Lung (tissue), 12 donors: ENCODE data around the gene MYH16. TPM values are rescaled to one million over a fixed set of nuclear protein-coding genes. Genes with fewer than 3 reads are reported as not detected.

ENCODE experiments used
- ATAC-seq: fragments of 200-7000 bp; cut with Tn5 transposase; one replicate; pipeline ENCODE4 v1.9.1; 2020; ENCODE audit warnings: moderate number of reproducible peaks; ENCODE audit not compliant: insufficient read depth, low FRiP score
- DNase-seq, 3 donors: peaks; one replicate each; pipeline ENCODE4 v3.0.0-alpha.2; 2013 to 2017
- H3K27ac ChIP-seq, 2 donors: one replicate each; pipeline ENCODE4 v1.5.1; 2013; ENCODE audit warnings: mild to moderate bottlenecking in 2 of 2, moderate library complexity in 2 of 2, control low read depth in 1 of 2, inconsistent platforms in 1 of 2, low read depth in 1 of 2, low read length in 1 of 2
- H3K27me3 ChIP-seq, 3 donors: one replicate each; pipeline ENCODE4 v1.5.1; 2013; ENCODE audit warnings: low read length in 2 of 3; ENCODE audit not compliant: control insufficient read depth in 3 of 3, insufficient read depth in 3 of 3
- H3K36me3 ChIP-seq, 4 donors: one replicate each; pipeline ENCODE4 v1.5.1; 2013; ENCODE audit warnings: low read length in 4 of 4, mild to moderate bottlenecking in 1 of 4, moderate library complexity in 1 of 4; ENCODE audit not compliant: control insufficient read depth in 4 of 4, insufficient read depth in 4 of 4
- H3K4me1 ChIP-seq, 5 donors: one replicate each; pipeline ENCODE4 v1.5.1; 2013; ENCODE audit warnings: low read length in 5 of 5, mild to moderate bottlenecking in 2 of 5, moderate library complexity in 1 of 5; ENCODE audit not compliant: control insufficient read depth in 5 of 5, insufficient read depth in 5 of 5
- H3K4me3 ChIP-seq: one replicate; pipeline ENCODE4 v1.5.1; 2013; ENCODE audit warnings: mild to moderate bottlenecking, control low read depth, moderate library complexity
- H3K9ac ChIP-seq, 2 donors: one replicate each; pipeline ENCODE4 v1.5.1; 2013; ENCODE audit warnings: low read length in 2 of 2, control low read depth in 1 of 2; ENCODE audit not compliant: insufficient read depth in 1 of 2
- H3K9me3 ChIP-seq, 4 donors: one replicate each; pipeline ENCODE4 v1.5.1; 2013; ENCODE audit warnings: low read length in 3 of 4, mild to moderate bottlenecking in 1 of 4, moderate library complexity in 1 of 4; ENCODE audit not compliant: control insufficient read depth in 4 of 4, insufficient read depth in 3 of 4
- CTCF ChIP-seq: IDR thresholded peaks from 2 replicates; pipeline ENCODE4 v1.5.1; 2012; ENCODE audit warnings: mild to moderate bottlenecking; ENCODE audit errors: control extremely low read depth, extremely low read depth
- WGBS, 2 donors: extraction: QIAGEN DNeasy Blood & Tissue Kit; methylation state at CpG; one replicate each; pipeline ENCODE4 v1.1.7; 2013; 5-methylcytosine and 5-hydroxymethylcytosine counted together
- polyA plus RNA-seq, 2 donors: library from polyadenylated mRNA; stranded (reverse); fragments of 200-250 nt; gene quantifications; one replicate each; pipeline ENCODE4 v1.2.1, GENCODE V29; 2013
- total RNA-seq, 2 donors: library from RNA; depleted of rRNA in 1 of 2; stranded (reverse); fragments of >200 nt in 1 of 2; gene quantifications; one replicate each; pipeline ENCODE4 v1.2.1, GENCODE V29; 2014 to 2021
- donor health status: control.
- donor health status: control.
- donor health status: Bipolar disorder and iron deficiency.
- donor health status: healthy.
- donor health status: DM: yes; HTN: yes; CAD: no.

MYH16 gene
- total and polyA plus RNA-seq, 4 donors, result 0.04 to 0.07 TPM; not detected in 2

GRCh38 chr7:99293167-99293566, 20.5 kb downstream of the MYH16 start:
- Histone ChIP-seq H3K4me3 (no peak overlapping the region), H3K4me1 (no peaks in the 10 kb centered on the region), H3K27me3 (no peaks in the 10 kb centered on the region), H3K27ac (no peak overlapping the region), H3K9ac (no peak overlapping the region), H3K9me3 (no peaks in the 10 kb centered on the region), H3K36me3 (no peaks in the 10 kb centered on the region)
- no peak for ATAC-seq
- no peak for DNase-seq
- TF ChIP-seq CTCF, result no peak
- 90 to 100% methylated on average over 1 of the region's 1 CpG for WGBS, 2 donors

GRCh38 chr7:99293650-99294049, 21.0 kb downstream of the MYH16 start:
- Histone ChIP-seq H3K9ac (no peak overlapping the region), H3K36me3 (no peaks in the 10 kb centered on the region), H3K4me3 (no peak overlapping the region), H3K4me1 (no peaks in the 10 kb centered on the region), H3K27me3 (no peaks in the 10 kb centered on the region), H3K9me3 (no peaks in the 10 kb centered on the region), H3K27ac (no peak overlapping the region)
- no peak for TF ChIP-seq CTCF
- DNase-seq (no peak), ATAC-seq (no peak)
- WGBS, 2 donors, result 69 to 81% methylated on average over 4 of the region's 4 CpGs

GRCh38 chr7:99296471-99296870, 23.8 kb downstream of the MYH16 start:
- no peaks in the 10 kb centered on the region for H3K9me3 ChIP-seq
- ATAC-seq, result no peak
- no peak overlapping the region for H3K4me3 ChIP-seq
- H3K27me3 ChIP-seq, result no peaks in the 10 kb centered on the region
- TF ChIP-seq CTCF, result no peak
- WGBS, 2 donors, result 85 to 88% methylated on average over 5 of the region's 5 CpGs
- H3K4me1 ChIP-seq, result no peaks in the 10 kb centered on the region
- no peak overlapping the region for H3K9ac ChIP-seq
- H3K27ac ChIP-seq, result no peak overlapping the region
- no peaks in the 10 kb centered on the region for H3K36me3 ChIP-seq
- no peak for DNase-seq

- H3K36me3 ChIP-seq, result no peaks in the 10 kb centered on the region
- ATAC-seq, result no peak
Observed at GRCh38 chr7:99301496-99301895, 28.9 kb downstream of the MYH16 start.

More at GRCh38 chr7:99301496-99301895, 28.9 kb downstream of the MYH16 start:
- Histone ChIP-seq H3K4me1 (no peaks in the 10 kb centered on the region), H3K9ac (no peak overlapping the region), H3K9me3 (no peaks in the 10 kb centered on the region), H3K27ac (no peak overlapping the region), H3K4me3 (no peak overlapping the region), H3K27me3 (no peaks in the 10 kb centered on the region)
- 87 to 88% methylated on average over 19 of the region's 19 CpGs for WGBS, 2 donors
- TF ChIP-seq CTCF, result no peak
- DNase-seq, result no peak
